Measurements from ENCODE around the gene NCK1.

GRCh38 chr3:136819731-136820679 is 42.0 kb upstream of the NCK1 start:
- TF ChIP-seq CTCF (IDR thresholded peaks at IDR 0.05) (no peak), POLR2A (IDR thresholded peaks at IDR 0.05) (no peak)

Data from uterus (tissue), 2 donors.